NCI-H2081 treated with DMSO at 0.1 percent for 48 hours (cell line): ENCODE results near the gene COX15.
"Not testable (repeated sequence)": the region's sequence is repeated elsewhere in the genome, so short reads cannot be mapped to it uniquely, and the experiment has no call there.

Experiments
- DNase-seq: peaks from one replicate; lab custom pipeline; 2025; lab: John Stamatoyannopoulos, UW

Gene COX15

GRCh38 chr10:99740933-99741559, 9.1 kb upstream of the COX15 start:
- DNase-seq = no peak

GRCh38 chr10:99740260-99740659, 8.3 kb upstream of the COX15 start:
- DNase-seq = no peak

- DNase-seq = not testable (repeated sequence)
Observed at GRCh38 chr10:99734111-99734510, 2.2 kb upstream of the COX15 start.

GRCh38 chr10:99733366-99733765, 1.4 kb upstream of the COX15 start:
- no peak for DNase-seq

DNA sequence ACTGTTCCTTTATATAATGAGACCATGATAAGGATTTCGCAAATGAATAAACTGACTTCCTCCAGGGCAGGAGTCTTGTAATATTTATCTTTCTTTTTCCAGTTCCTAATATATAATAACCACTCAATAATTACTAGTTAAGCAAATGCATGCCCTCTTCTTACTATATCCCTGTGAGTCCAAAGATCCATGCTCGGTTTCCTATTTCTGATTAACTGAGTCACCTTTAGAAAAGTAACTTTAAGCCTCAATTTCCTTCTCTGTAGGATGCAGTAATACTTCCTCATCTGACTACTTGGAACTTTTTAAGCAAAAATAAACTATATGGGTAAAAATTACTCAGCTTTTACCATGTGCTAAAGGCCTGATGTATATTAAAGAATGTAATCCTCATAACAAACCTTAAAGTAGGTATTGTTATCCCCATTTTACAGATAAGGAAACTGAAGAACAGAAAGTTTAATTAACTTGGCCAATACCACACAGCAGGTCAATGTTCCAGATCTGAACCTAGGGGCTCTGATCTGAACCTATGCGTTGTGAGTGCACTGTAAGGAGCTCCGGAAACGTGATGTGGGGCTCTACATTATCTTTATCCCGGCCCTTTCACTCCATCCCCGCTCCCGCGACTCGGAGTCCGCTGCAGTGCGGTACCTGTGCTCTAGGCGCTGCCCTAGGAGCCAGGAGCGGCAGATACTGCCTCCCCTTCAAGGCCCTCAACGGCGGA, 458 bp downstream of the COX15 start:
- no peak for DNase-seq

GRCh38 chr10:99730026-99730425, 1.9 kb downstream of the COX15 start:
- no peak for DNase-seq

DNA sequence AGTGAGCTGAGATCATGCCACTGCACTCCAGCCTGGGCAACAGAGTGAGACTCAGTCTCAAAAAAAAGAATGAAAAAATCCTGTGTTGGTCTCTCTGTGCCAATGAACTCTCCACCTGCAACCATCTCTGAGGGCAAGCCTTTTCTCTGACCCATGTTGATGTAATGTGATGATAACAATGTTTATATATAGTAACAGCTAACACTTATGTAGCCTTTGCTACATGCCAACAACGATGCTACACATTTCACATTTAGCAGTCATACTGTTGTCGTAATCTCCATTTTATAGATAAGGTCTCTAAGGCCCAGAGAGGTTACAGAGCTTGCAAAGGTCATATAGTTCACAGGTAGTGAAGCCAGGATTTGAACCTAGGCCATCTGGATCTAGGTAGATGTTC, 11.5 kb downstream of the COX15 start:
- no peak for DNase-seq

DNA sequence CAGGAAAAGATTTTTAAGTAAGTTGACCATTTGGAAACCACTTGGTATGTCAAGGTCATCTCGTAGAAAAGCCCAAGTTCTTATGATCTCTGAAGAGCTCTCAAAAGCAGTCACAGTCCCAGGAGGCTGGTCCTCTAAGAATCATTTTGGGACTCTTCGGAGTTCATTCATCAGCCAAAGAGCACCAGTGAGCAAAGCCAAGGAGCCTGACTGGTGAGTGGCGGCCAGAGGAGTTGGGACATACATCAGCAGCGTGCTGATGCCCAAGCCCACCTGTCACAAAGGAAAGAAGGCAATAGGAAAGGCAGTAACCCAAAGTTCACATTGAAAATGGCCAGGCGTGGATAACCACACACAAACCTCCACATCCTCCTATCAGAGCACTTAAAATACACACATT, 17.5 kb downstream of the COX15 start:
- DNase-seq = no peak

- DNase-seq = no peak
Observed at GRCh38 chr10:99711129-99711719, 20.7 kb downstream of the COX15 start.

- DNase-seq = no peak
Observed at GRCh38 chr10:99709480-99710229, 22.3 kb downstream of the COX15 start.

GRCh38 chr10:99708428-99709012, 23.4 kb downstream of the COX15 start:
- DNase-seq = no peak

DNA sequence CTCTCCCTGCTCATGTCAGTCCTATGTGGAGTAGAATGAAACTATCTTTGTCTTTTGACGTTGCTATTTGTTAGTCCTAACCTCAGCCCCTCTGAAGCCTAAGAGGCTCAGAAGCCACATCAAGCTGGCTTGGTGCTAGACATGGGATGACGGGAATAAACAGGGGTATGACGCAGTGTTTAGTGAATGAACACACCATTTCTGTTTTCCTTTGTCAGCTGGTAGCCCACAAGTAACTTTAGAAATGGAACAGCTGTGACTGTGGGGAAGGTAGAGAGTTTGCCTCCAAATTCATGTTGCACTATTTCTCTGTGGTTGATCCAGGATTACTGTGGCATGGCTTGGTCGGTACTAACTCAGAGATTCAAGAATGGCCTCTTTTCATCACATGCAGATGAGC, 31.3 kb downstream of the COX15 start:
- no peak for DNase-seq

DNA sequence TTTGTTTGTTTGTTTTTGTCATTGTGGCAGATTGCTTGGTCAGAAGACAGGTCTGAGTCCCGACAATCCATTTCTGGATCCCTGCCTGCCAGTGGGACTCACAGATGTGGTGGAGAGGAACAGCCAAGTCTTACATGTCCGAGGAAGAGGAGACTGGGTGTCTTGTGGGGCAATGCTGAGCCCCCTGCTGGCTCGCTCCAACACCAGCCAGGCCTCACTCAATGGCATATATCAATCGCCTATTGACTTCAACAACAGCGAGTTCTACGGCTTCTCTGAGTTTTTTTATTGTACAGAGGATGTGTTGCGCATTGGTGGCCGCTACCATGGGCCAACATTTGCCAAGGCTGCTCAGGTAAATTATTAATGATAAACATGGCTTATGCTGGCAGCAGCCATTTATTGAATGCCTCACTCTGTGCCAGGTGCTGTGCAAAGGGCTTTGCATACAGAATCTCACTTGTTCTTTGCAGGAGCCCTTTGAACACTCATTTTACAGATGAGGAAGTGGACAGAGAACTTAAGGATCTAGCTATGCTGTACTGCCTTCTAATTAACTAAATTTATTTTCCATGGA, 33.3 kb downstream of the COX15 start:
- DNase-seq = no peak

- no peak for DNase-seq
Observed at GRCh38 chr10:99695761-99696160, 36.2 kb downstream of the COX15 start.

GRCh38 chr10:99693933-99694583, 37.9 kb downstream of the COX15 start:
- no peak for DNase-seq

DNA sequence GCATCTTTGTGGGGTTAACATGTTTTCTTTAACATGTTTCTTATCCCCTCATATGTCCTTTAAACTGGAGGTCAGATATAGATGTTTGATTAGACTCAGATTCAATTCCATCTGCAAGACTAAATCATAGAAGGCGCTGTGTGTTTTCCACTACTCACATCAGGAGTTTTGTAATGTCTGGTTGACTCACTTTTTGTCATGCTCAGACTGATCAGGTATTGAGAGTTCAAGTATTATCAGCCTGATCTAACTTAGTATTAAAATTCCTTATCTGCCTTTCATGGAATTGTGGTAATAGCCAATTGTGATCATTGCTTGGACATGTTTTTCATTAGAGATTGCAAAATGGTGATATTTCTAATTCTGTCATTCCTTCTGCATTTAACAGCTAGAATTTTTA, 42.5 kb downstream of the COX15 start:
- no peak for DNase-seq

DNA sequence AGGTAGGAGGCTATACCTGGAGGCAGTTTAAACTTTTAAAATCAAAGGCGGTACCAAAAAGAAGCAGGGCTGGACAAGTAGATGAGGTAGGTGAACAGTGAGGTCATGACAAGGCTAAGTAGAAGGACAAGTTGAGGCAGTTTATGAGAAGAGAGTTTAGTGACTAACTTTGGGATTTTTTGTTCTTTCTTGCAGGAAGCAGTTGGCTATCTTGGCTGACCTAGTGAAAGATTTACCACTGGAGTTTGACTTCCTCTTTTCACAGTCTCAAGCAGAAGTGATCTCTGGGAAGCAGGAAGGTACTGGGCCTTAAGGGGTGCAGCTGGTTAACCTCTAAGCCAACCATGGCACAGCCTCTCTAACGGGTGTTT, 46.3 kb downstream of the COX15 start:
- no peak for DNase-seq

GRCh38 chr10:99682752-99683151, 49.2 kb downstream of the COX15 start:
- DNase-seq = no peak
